ENCODE data around the gene XXYLT1. TPM values are rescaled to one million over a fixed set of nuclear protein-coding genes. Genes with fewer than 3 reads are reported as not detected.

XXYLT1 gene
- total RNA-seq, 1 donor from 2014 or later: 10.5 TPM

DNA sequence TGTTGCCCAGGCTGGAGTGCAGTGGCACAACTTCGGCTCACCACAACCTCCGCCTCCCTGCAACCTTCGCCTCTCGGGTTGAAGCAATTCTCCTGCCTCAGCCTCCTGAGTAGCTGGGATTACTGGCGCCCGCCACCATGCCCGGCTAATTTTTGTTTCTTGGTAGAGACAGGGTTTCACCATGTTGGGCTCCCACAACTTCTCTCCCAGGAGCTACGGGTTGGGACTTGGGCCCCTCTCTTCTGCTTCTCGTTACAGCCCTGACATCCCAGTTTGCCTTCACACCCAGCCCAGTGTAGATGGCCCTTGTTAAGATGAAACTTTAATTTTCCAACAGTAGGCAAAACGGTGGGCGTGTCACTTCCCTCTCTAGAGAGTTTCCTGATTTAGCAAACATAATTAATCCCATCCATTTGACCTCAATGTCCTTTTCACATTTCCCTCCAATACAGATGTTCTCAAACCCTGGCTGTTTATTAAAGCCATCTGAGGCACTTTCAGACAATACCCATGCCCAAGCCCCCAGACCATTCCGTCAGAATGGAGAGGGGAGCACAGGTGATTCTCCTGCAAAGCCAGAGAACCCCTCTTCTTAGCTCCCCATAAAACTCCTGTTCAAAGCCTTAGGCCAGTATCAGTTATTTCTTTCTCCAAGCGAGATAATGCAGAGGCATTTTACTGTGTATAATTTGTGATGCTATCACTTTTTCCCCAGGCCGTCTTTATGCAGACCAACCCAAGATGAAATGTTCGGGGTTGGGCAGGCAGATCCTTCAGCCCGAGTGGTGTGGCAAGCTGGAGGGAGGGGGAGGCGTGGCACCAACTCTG lies 245.7 kb downstream of the XXYLT1 start:
- Histone ChIP-seq H3K4me3 (ENCODE audit: low read depth, low read length) (no peak overlapping the region), H3K36me3 (ENCODE audit: control insufficient read depth, insufficient read depth, low read length) (no peaks in the 10 kb centered on the region), H3K27me3 (ENCODE audit: control insufficient read depth, insufficient read depth, low read length) (no peaks in the 10 kb centered on the region)
- TF ChIP-seq CTCF (IDR thresholded peaks at IDR 0.05; ENCODE audit: insufficient read depth, low read length, severe bottlenecking): no peak
- no peak for FAIRE-seq
- no peak for DNase-seq (ENCODE audit: low read depth)

GRCh38 chr3:195023989-195024388 lies 247.0 kb downstream of the XXYLT1 start:
- no peaks in the 10 kb centered on the region for H3K27me3 ChIP-seq (ENCODE audit: control insufficient read depth, insufficient read depth, low read length)
- no peak for FAIRE-seq
- TF ChIP-seq CTCF (IDR thresholded peaks at IDR 0.05; ENCODE audit: insufficient read depth, low read length, severe bottlenecking): no peak
- no peak overlapping the region for H3K4me3 ChIP-seq (ENCODE audit: low read depth, low read length)
- DNase-seq (ENCODE audit: low read depth): no peak
- H3K36me3 ChIP-seq (ENCODE audit: control insufficient read depth, insufficient read depth, low read length): no peaks in the 10 kb centered on the region

DNA sequence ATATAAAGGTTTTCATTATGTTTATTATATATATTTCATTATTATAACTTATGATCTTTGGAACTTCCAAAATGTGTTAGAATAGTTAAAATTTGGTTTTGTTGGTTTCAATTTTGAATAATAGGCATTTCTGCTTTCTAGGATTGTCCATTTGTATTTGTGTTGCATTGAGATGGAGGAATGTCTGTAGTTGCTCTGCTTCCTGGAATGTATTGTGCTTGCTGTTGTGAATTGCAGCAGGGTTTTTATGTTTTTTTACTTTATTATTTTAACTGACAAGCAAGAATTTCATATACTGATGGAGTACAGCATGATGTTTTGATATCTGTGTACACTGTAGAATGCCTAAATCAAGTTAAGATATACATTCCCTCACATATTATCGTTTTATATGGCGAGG lies 247.4 kb downstream of the XXYLT1 start:
- Histone ChIP-seq H3K27me3 (ENCODE audit: control insufficient read depth, insufficient read depth, low read length) (no peaks in the 10 kb centered on the region), H3K4me3 (ENCODE audit: low read depth, low read length) (no peak overlapping the region), H3K36me3 (ENCODE audit: control insufficient read depth, insufficient read depth, low read length) (no peaks in the 10 kb centered on the region)
- no peak for DNase-seq (ENCODE audit: low read depth)
- no peak for TF ChIP-seq CTCF (IDR thresholded peaks at IDR 0.05; ENCODE audit: insufficient read depth, low read length, severe bottlenecking)
- no peak for FAIRE-seq

DNA sequence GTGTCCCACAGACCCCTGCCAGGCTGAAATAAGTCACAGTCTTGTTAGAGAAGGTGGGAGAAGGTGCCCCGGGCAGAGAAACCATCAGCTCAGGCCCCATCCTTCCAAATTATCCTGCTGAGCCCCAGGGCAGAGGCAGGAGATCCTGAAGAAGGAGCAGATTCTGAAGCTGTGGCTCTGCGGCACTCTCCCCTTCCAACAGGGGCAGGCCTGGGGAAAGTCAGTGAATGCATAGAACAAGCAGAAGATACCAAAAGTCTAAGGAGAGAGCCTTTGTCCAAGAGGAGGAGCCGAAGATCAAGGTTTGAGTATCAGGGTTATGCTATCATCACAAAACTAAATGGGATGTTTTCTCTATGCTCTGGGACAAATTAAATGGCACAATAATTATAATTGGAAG lies 249.3 kb downstream of the XXYLT1 start:
- FAIRE-seq (no peak), DNase-seq (ENCODE audit: low read depth) (no peak)
- H3K27me3 ChIP-seq (ENCODE audit: control insufficient read depth, insufficient read depth, low read length): no peaks in the 10 kb centered on the region
- no peaks in the 10 kb centered on the region for H3K36me3 ChIP-seq (ENCODE audit: control insufficient read depth, insufficient read depth, low read length)
- no peak overlapping the region for H3K4me3 ChIP-seq (ENCODE audit: low read depth, low read length)
- TF ChIP-seq CTCF (IDR thresholded peaks at IDR 0.05; ENCODE audit: insufficient read depth, low read length, severe bottlenecking): no peak

DNA sequence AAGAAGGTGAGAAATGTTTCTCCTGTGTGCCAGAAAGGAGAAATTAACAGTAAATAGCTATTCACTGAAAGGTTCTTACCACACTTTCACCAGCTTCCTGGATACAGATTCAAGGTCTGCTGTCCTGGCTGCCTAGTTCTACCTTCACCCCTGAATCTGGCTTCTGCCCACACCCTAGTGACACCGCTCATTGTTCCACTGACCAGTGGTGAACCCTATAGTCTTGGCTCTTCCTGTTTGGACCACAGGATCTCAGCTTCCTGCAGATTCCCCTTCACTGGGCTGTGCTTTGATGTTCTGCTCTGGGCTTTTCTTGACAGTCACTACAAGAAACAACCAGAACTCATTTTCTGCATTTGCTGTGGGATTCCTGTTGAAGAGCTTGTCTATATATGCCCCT lies 250.0 kb downstream of the XXYLT1 start:
- Histone ChIP-seq H3K27me3 (ENCODE audit: control insufficient read depth, insufficient read depth, low read length) (no peaks in the 10 kb centered on the region), H3K36me3 (ENCODE audit: control insufficient read depth, insufficient read depth, low read length) (no peaks in the 10 kb centered on the region), H3K4me3 (ENCODE audit: low read depth, low read length) (no peak overlapping the region)
- FAIRE-seq: no peak
- no peak for DNase-seq (ENCODE audit: low read depth)
- no peak for TF ChIP-seq CTCF (IDR thresholded peaks at IDR 0.05; ENCODE audit: insufficient read depth, low read length, severe bottlenecking)

- Histone ChIP-seq H3K27me3 (ENCODE audit: control insufficient read depth, insufficient read depth, low read length) (no peaks in the 10 kb centered on the region), H3K4me3 (ENCODE audit: low read depth, low read length) (no peak overlapping the region), H3K36me3 (ENCODE audit: control insufficient read depth, insufficient read depth, low read length) (no peaks in the 10 kb centered on the region)
- no peak for FAIRE-seq
- DNase-seq (ENCODE audit: low read depth): no peak
- TF ChIP-seq CTCF (IDR thresholded peaks at IDR 0.05; ENCODE audit: insufficient read depth, low read length, severe bottlenecking): no peak
Measured at GRCh38 chr3:195020185-195020584, 250.8 kb downstream of the XXYLT1 start.
